IMR-90 (cell line): Measurements from ENCODE around the gene RXFP3. TPM values are rescaled to one million over a fixed set of nuclear protein-coding genes. Genes with fewer than 3 reads are reported as not detected.

Experiments used
- ATAC-seq: fragments of 200-7000 bp; cut with Tn5 transposase; 2 replicates; pipeline ENCODE4 v1.9.1; 2020; ENCODE audit warnings: low read depth, mild to moderate bottlenecking, moderate library complexity
- BruUV-seq: library from RNA; stranded (reverse); fragments of 400-500 nt; replicated peaks from 2 replicates; lab custom pipeline; 2021; lab: Mats Ljungman, UMichigan
- CTCF ChIA-PET: fragments of 300-600 bp; formaldehyde crosslinking; extraction: SDS; loops from one replicate; lab custom pipeline; 2021; ENCODE audit warnings: antibody characterized with exemption; lab: Yijun Ruan, JAX
- POLR2A ChIA-PET: fragments of 300-600 bp; sonication (Branson Sonifier 250); formaldehyde crosslinking; loops from one replicate; lab custom pipeline; 2022; ENCODE audit warnings: antibody characterized with exemption; ENCODE audit not compliant: unreplicated experiment; lab: Charles Lee
- DNase-seq: peaks from one replicate; pipeline ENCODE4 v3.0.0; 2013
- H2AFZ ChIP-seq: replicated peaks from 2 replicates; pipeline ENCODE3; 2013; ENCODE audit warnings: low read length, mild to moderate bottlenecking; ENCODE audit not compliant: poor library complexity
- H2AK5ac ChIP-seq: 2 replicates; pipeline ENCODE4 v1.6.1; 2013; ENCODE audit warnings: low read depth, low read length, inconsistent platforms
- H2AK9ac ChIP-seq: replicated peaks from 2 replicates; pipeline ENCODE3; 2013; ENCODE audit warnings: mild to moderate bottlenecking, low read depth, low read length, moderate library complexity; ENCODE audit not compliant: poor library complexity
- H2BK120ac ChIP-seq: 2 replicates; pipeline ENCODE4 v1.6.1; 2013; ENCODE audit warnings: low read depth, low read length, inconsistent platforms
- H2BK15ac ChIP-seq: 3 replicates; pipeline ENCODE4 v1.6.1; 2013; ENCODE audit warnings: low read depth, low read length, inconsistent platforms
- H2BK20ac ChIP-seq: 2 replicates; pipeline ENCODE4 v1.6.1; 2013; ENCODE audit warnings: low read depth, mild to moderate bottlenecking, inconsistent platforms, low read length, moderate library complexity
- H2BK5ac ChIP-seq: 2 replicates; pipeline ENCODE4 v1.6.1; 2013; ENCODE audit warnings: mild to moderate bottlenecking, low read depth, low read length, inconsistent platforms; ENCODE audit not compliant: poor library complexity, severe bottlenecking
- H3K14ac ChIP-seq: replicated peaks from 2 replicates; pipeline ENCODE4 v1.6.1; 2013; ENCODE audit warnings: low read depth, low read length, inconsistent platforms
- H3K18ac ChIP-seq: 2 replicates; pipeline ENCODE4 v1.6.1; 2013; ENCODE audit warnings: low read depth, low read length, control low read depth
- H3K23ac ChIP-seq: 2 replicates; pipeline ENCODE4 v1.6.1; 2013; ENCODE audit warnings: low read depth, low read length, inconsistent platforms
- H3K27ac ChIP-seq: 2 replicates; pipeline ENCODE4 v1.5.1; 2013; ENCODE audit warnings: mild to moderate bottlenecking, control low read depth, low read length; ENCODE audit not compliant: insufficient read depth
- H3K27me3 ChIP-seq: 2 replicates; pipeline ENCODE4 v1.6.1; 2013; ENCODE audit warnings: low read length; ENCODE audit not compliant: control insufficient read depth, insufficient read depth
- H3K36me3 ChIP-seq: 2 replicates; pipeline ENCODE4 v1.6.1; 2013; ENCODE audit warnings: low read length, mixed read lengths; ENCODE audit not compliant: control insufficient read depth, insufficient read depth
- H3K4ac ChIP-seq: 2 replicates; pipeline ENCODE4 v1.6.1; 2013; ENCODE audit warnings: low read depth, low read length, inconsistent platforms
- H3K4me1 ChIP-seq: 2 replicates; pipeline ENCODE4 v1.6.1; 2013; ENCODE audit warnings: low read length, mixed read lengths; ENCODE audit not compliant: control insufficient read depth, insufficient read depth
- H3K4me2 ChIP-seq: 2 replicates; pipeline ENCODE4 v1.6.1; 2013; ENCODE audit warnings: low read depth, mild to moderate bottlenecking, control low read depth, low read length, moderate library complexity
- H3K4me3 ChIP-seq: 2 replicates; pipeline ENCODE4 v1.5.1; 2013; ENCODE audit warnings: low read depth, mild to moderate bottlenecking, control low read depth, low read length, moderate library complexity; ENCODE audit not compliant: insufficient read depth
- H3K56ac ChIP-seq: 2 replicates; pipeline ENCODE4 v1.6.1; 2013; ENCODE audit warnings: low read length, inconsistent platforms; ENCODE audit not compliant: insufficient read depth; ENCODE audit errors: extremely low read depth
- H3K79me1 ChIP-seq, 2 experiments: 2 replicates each; pipeline ENCODE4 v1.6.1; 2013; ENCODE audit warnings: low read length in 2 of 2, inconsistent platforms in 1 of 2, low read depth in 1 of 2
- H3K9ac ChIP-seq: 2 replicates; pipeline ENCODE4 v1.6.1; 2013; ENCODE audit warnings: low read depth, low read length, control low read depth
- H3K9me1 ChIP-seq: 2 replicates; pipeline ENCODE4 v1.6.1; 2013; ENCODE audit warnings: low read length, inconsistent platforms; ENCODE audit not compliant: insufficient read depth
- H3K9me3 ChIP-seq: 2 replicates; pipeline ENCODE4 v1.6.1; 2013; ENCODE audit warnings: low read length; ENCODE audit not compliant: control insufficient read depth, insufficient read depth
- H4K20me1 ChIP-seq: 2 replicates; pipeline ENCODE4 v1.6.1; 2013; ENCODE audit warnings: low read length, inconsistent platforms; ENCODE audit not compliant: insufficient read depth
- H4K5ac ChIP-seq: 2 replicates; pipeline ENCODE4 v1.6.1; 2013; ENCODE audit warnings: mild to moderate bottlenecking, low read depth, low read length, control low read depth
- H4K8ac ChIP-seq, 2 experiments: 2 replicates each; pipeline ENCODE4 v1.6.1; 2013; ENCODE audit warnings: low read depth in 2 of 2, low read length in 2 of 2, control low read depth in 1 of 2, inconsistent platforms in 1 of 2
- H4K91ac ChIP-seq: 2 replicates; pipeline ENCODE4 v1.6.1; 2013; ENCODE audit warnings: low read depth, low read length, inconsistent platforms; ENCODE audit not compliant: insufficient read depth
- BHLHE40 ChIP-seq: fragments of 150-350 bp; IDR thresholded peaks from 2 replicates; pipeline ENCODE4 v1.6.1; 2016; ENCODE audit warnings: mild to moderate bottlenecking, low read depth, low read length
- CEBPB ChIP-seq: IDR thresholded peaks from 2 replicates; pipeline ENCODE4 v1.6.1; 2012; ENCODE audit warnings: low read depth, low read length, improper control_type of control experiment
- CHD1 ChIP-seq: IDR thresholded peaks from 2 replicates; pipeline ENCODE4 v1.6.1; 2012; ENCODE audit warnings: low read depth, low read length, improper control_type of control experiment
- CTCF ChIP-seq: conservative IDR thresholded peaks from 2 replicates; pipeline ENCODE4 v1.5.1; 2012; ENCODE audit warnings: mild to moderate bottlenecking, low read depth, low read length, improper control_type of control experiment
- ELK1 ChIP-seq: fragments of 150-350 bp; IDR thresholded peaks from 2 replicates; pipeline ENCODE4 v1.6.1; 2016; ENCODE audit warnings: low read depth, mild to moderate bottlenecking, low read length, moderate library complexity, borderline replicate concordance
- FOS ChIP-seq: fragments of 150-350 bp; IDR thresholded peaks from 2 replicates; pipeline ENCODE4 v1.6.1; 2016; ENCODE audit warnings: low read depth, low read length
- MAZ ChIP-seq: IDR thresholded peaks from 2 replicates; pipeline ENCODE4 v1.6.1; 2012; ENCODE audit warnings: low read depth, mild to moderate bottlenecking, low read length, improper control_type of control experiment, moderate library complexity, borderline replicate concordance
- MXI1 ChIP-seq: IDR thresholded peaks from 2 replicates; pipeline ENCODE4 v1.6.1; 2012; ENCODE audit warnings: low read depth, mild to moderate bottlenecking, low read length, moderate library complexity, borderline replicate concordance
- NFE2L2 ChIP-seq: fragments of 150-350 bp; IDR thresholded peaks from 2 replicates; pipeline ENCODE4 v1.6.1; 2016; ENCODE audit warnings: low read depth, mild to moderate bottlenecking, low read length
- POLR2A ChIP-seq: IDR thresholded peaks from 2 replicates; pipeline ENCODE4 v1.6.1; 2012; ENCODE audit warnings: mild to moderate bottlenecking, low read depth, low read length
- RAD21 ChIP-seq: IDR thresholded peaks from 2 replicates; pipeline ENCODE4 v1.6.1; 2012; ENCODE audit warnings: low read length, improper control_type of control experiment
- RCOR1 ChIP-seq: IDR thresholded peaks from 2 replicates; pipeline ENCODE4 v1.6.1; 2012; ENCODE audit warnings: mild to moderate bottlenecking, low read length, improper control_type of control experiment; ENCODE audit not compliant: insufficient replicate concordance
- RFX5 ChIP-seq: IDR thresholded peaks from 2 replicates; pipeline ENCODE4 v1.8.0; 2012; ENCODE audit warnings: low read depth, mild to moderate bottlenecking, low read length, moderate library complexity
- SMC3 ChIP-seq: fragments of 150-350 bp; IDR thresholded peaks from 2 replicates; pipeline ENCODE4 v1.6.1; 2016; ENCODE audit warnings: low read depth, mild to moderate bottlenecking, antibody characterized with exemption, low read length, moderate library complexity
- USF2 ChIP-seq: fragments of 150-350 bp; IDR thresholded peaks from 2 replicates; pipeline ENCODE4 v1.6.1; 2017; ENCODE audit warnings: mild to moderate bottlenecking, antibody characterized with exemption, low read length, low read depth
- WGBS, 2 experiments: methylation state at CpG; one replicate each; pipeline versions ENCODE4 v1.1.5 to v1.1.7; 2013; ENCODE audit warnings: missing lambda C conversion rate in 2 of 2; ENCODE audit not compliant: insufficient read length in 1 of 2; ENCODE audit errors: extremely low coverage in 2 of 2; 5-methylcytosine and 5-hydroxymethylcytosine counted together
- dilution Hi-C: fragments of 300-500 bp; cut with HindIII; formaldehyde crosslinking; loops from one replicate; pipeline ENCODE4 v1.14.3; 2018; ENCODE audit warnings: low sequenced_read_pairs; ENCODE audit not compliant: unreplicated experiment
- in situ Hi-C: fragments of 300-500 bp; cut with MboI; formaldehyde crosslinking; loops from 3 replicates; pipeline ENCODE4 v1.14.3; 2019; ENCODE audit warnings: low sequenced_read_pairs, inconsistent platforms, mixed read lengths
- intact Hi-C: fragments of 100-400 bp; cut with micrococcal nuclease; formaldehyde crosslinking; loops from 2 replicates; pipeline ENCODE4 v1.10.0; 2022
- polyA plus RNA-seq, 3 experiments: library from polyadenylated mRNA; depleted of rRNA; stranded (reverse); fragments of >200 nt; gene quantifications; 2 replicates each; pipeline ENCODE4 v1.2.3, GENCODE V29; 2012; ENCODE audit warnings: low replicate concordance in 1 of 3
- total RNA-seq: library from RNA; depleted of rRNA; stranded (reverse); fragments of >200 nt; gene quantifications from 2 replicates; pipeline ENCODE4 v1.2.3, GENCODE V29; 2012

Gene RXFP3
- total and polyA plus RNA-seq, 2 of the 4 experiments (the other 2 are of a cell fraction) = not detected

GRCh38 chr5:33968211-33969005 lies 32.2 kb downstream of the RXFP3 start:
- POLR2A ChIA-PET = no interaction called here
- no peaks in the 10 kb centered on the region for H3K36me3 ChIP-seq
- TF ChIP-seq POLR2A (no peak), ELK1 (no peak), BHLHE40 (no peak), RCOR1 (no peak), CTCF (no peak), CEBPB (no peak), RAD21 (no peak), RFX5 (no peak), MAZ (no peak), FOS (no peak), NFE2L2 (no peak), CHD1 (no peak), SMC3 (no peak), USF2 (no peak), MXI1 (no peak)

More at GRCh38 chr5:33968211-33969005, 32.2 kb downstream of the RXFP3 start:
- Histone ChIP-seq H3K4me3 (no peak overlapping the region), H3K14ac (no peak overlapping the region), H2AK5ac (no peak overlapping the region), H3K23ac (no peak overlapping the region), H2BK5ac (no peak overlapping the region), H3K4me2 (no peak overlapping the region), H3K18ac (no peak overlapping the region), H3K4me1 (no peaks in the 10 kb centered on the region), H2BK15ac (no peak overlapping the region), H2AK9ac (no peak overlapping the region), H3K4ac (no peak overlapping the region), H3K27ac (no peak overlapping the region), H2BK120ac (no peak overlapping the region), H2BK20ac (no peak overlapping the region), H3K9me1 (no peaks in the 10 kb centered on the region), H4K5ac (no peak overlapping the region), H4K8ac (no peak overlapping the region), H3K79me1 (no peaks in the 10 kb centered on the region), H3K56ac (no peak overlapping the region), H3K9ac (no peak overlapping the region), H2AFZ (no peak overlapping the region), H4K91ac (no peak overlapping the region), H3K9me3 (no peaks in the 10 kb centered on the region), H3K27me3 (peaks cover 10% of the 10 kb centered on the region), H4K20me1 (no peaks in the 10 kb centered on the region)
- BruUV-seq = no TSS peak
- no peak for ATAC-seq
- WGBS, 2 experiments = 60% methylated on average over 2 of the region's 3 CpGs; no CpG with 5 or more reads in 1 of the 2 experiments
- intact Hi-C loops (loop anchor here (5.0 kb wide), 1 partner anchor 76 kb away; the partner anchor contains the start of gene ADAMTS12), in situ Hi-C loops (no loop called here), dilution Hi-C loops (no loop called here)
- DNase-seq = no peak
- CTCF ChIA-PET = interaction anchor here (0.6 to 0.8 kb wide), 3 partner anchors 8 to 443 kb away, joined by 3 read pairs; no protein-coding TSS in a partner anchor
